ENCODE data around the gene SPON1. TPM values are rescaled to one million over a fixed set of nuclear protein-coding genes. Genes with fewer than 3 reads are reported as not detected.

SPON1 gene
- total and polyA plus RNA-seq, 2 donors: 1.6 to 3.6 TPM

GRCh38 chr11:14202251-14203196 lies 240.0 kb downstream of the SPON1 start:
- WGBS: 89% methylated on average over 15 of the region's 15 CpGs
- no peak for DNase-seq (ENCODE audit: low read depth in 6 of 9, low spot score in 9 of 9)
- no peaks in the 10 kb centered on the region for H3K36me3 ChIP-seq (ENCODE audit: control insufficient read depth in 2 of 2, insufficient read depth in 2 of 2, low read length in 1 of 2)
- H3K27me3 ChIP-seq (ENCODE audit: control insufficient read depth in 2 of 2, insufficient read depth in 1 of 2, low read length in 1 of 2): no peaks in the 10 kb centered on the region
- no peaks in the 10 kb centered on the region for H3K9me3 ChIP-seq (ENCODE audit: control insufficient read depth in 2 of 2, insufficient read depth in 1 of 2, low read length in 1 of 2)
- H3K27ac ChIP-seq (ENCODE audit: low read depth in 1 of 2, low read length in 1 of 2): no peak overlapping the region
- H3K4me3 ChIP-seq (ENCODE audit: low read length in 2 of 2): no peak overlapping the region
- H3K4me1 ChIP-seq (ENCODE audit: control insufficient read depth in 2 of 2, insufficient read depth in 2 of 2, low read length in 2 of 2): no peaks in the 10 kb centered on the region

DNA sequence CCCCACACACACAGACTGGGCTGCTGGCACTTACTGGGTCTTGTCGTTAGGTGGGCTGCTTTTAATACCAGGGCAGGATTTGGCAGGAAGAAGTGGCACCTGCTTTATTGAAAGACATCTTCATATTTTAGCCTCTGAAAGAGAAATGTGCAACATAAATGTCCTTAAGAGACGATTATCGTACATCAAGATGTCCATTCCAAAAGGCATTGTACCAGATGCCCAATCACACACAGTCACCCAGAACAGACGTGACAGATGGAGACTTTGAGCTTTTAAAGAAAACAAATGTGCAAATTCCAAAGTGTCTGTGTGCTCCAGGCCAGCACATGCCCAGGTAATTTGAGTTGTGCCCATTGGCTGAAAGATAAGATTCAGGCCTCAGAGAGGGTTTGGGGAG lies 240.8 kb downstream of the SPON1 start:
- Histone ChIP-seq H3K27ac (ENCODE audit: low read depth in 1 of 2, low read length in 1 of 2) (no peak overlapping the region), H3K9me3 (ENCODE audit: control insufficient read depth in 2 of 2, insufficient read depth in 1 of 2, low read length in 1 of 2) (no peaks in the 10 kb centered on the region), H3K36me3 (ENCODE audit: control insufficient read depth in 2 of 2, insufficient read depth in 2 of 2, low read length in 1 of 2) (no peaks in the 10 kb centered on the region), H3K4me3 (ENCODE audit: low read length in 2 of 2) (no peak overlapping the region), H3K4me1 (ENCODE audit: control insufficient read depth in 2 of 2, insufficient read depth in 2 of 2, low read length in 2 of 2) (no peaks in the 10 kb centered on the region), H3K27me3 (ENCODE audit: control insufficient read depth in 2 of 2, insufficient read depth in 1 of 2, low read length in 1 of 2) (no peaks in the 10 kb centered on the region)
- no peak for DNase-seq (ENCODE audit: low read depth in 6 of 9, low spot score in 9 of 9)
- 94% methylated on average over 4 of the region's 4 CpGs for WGBS

- DNase-seq (ENCODE audit: low read depth in 6 of 9, low spot score in 9 of 9): no peak
- Histone ChIP-seq H3K9me3 (ENCODE audit: control insufficient read depth in 2 of 2, insufficient read depth in 1 of 2, low read length in 1 of 2) (no peaks in the 10 kb centered on the region), H3K27ac (ENCODE audit: low read depth in 1 of 2, low read length in 1 of 2) (no peak overlapping the region)
Measured at GRCh38 chr11:14212986-14213385, 250.5 kb downstream of the SPON1 start.

GRCh38 chr11:14218728-14219127 lies 256.2 kb downstream of the SPON1 start:
- H3K4me3 ChIP-seq (ENCODE audit: low read length in 2 of 2): no peak overlapping the region
- H3K36me3 ChIP-seq (ENCODE audit: control insufficient read depth in 2 of 2, insufficient read depth in 2 of 2, low read length in 1 of 2): no peaks in the 10 kb centered on the region
- no peaks in the 10 kb centered on the region for H3K27me3 ChIP-seq (ENCODE audit: control insufficient read depth in 2 of 2, insufficient read depth in 1 of 2, low read length in 1 of 2)
- no peaks in the 10 kb centered on the region for H3K4me1 ChIP-seq (ENCODE audit: control insufficient read depth in 2 of 2, insufficient read depth in 2 of 2, low read length in 2 of 2)
- no peak overlapping the region for H3K27ac ChIP-seq (ENCODE audit: low read depth in 1 of 2, low read length in 1 of 2)
- no peaks in the 10 kb centered on the region for H3K9me3 ChIP-seq (ENCODE audit: control insufficient read depth in 2 of 2, insufficient read depth in 1 of 2, low read length in 1 of 2)
- WGBS: 95% methylated on average over 3 of the region's 3 CpGs
- no peak for DNase-seq (ENCODE audit: low read depth in 6 of 9, low spot score in 9 of 9)

More at GRCh38 chr11:14212986-14213385, 250.5 kb downstream of the SPON1 start:
- no peak overlapping the region for H3K4me3 ChIP-seq (ENCODE audit: low read length in 2 of 2)
- no peaks in the 10 kb centered on the region for H3K36me3 ChIP-seq (ENCODE audit: control insufficient read depth in 2 of 2, insufficient read depth in 2 of 2, low read length in 1 of 2)
- H3K27me3 ChIP-seq (ENCODE audit: control insufficient read depth in 2 of 2, insufficient read depth in 1 of 2, low read length in 1 of 2): no peaks in the 10 kb centered on the region
- H3K4me1 ChIP-seq (ENCODE audit: control insufficient read depth in 2 of 2, insufficient read depth in 2 of 2, low read length in 2 of 2): no peaks in the 10 kb centered on the region

DNA sequence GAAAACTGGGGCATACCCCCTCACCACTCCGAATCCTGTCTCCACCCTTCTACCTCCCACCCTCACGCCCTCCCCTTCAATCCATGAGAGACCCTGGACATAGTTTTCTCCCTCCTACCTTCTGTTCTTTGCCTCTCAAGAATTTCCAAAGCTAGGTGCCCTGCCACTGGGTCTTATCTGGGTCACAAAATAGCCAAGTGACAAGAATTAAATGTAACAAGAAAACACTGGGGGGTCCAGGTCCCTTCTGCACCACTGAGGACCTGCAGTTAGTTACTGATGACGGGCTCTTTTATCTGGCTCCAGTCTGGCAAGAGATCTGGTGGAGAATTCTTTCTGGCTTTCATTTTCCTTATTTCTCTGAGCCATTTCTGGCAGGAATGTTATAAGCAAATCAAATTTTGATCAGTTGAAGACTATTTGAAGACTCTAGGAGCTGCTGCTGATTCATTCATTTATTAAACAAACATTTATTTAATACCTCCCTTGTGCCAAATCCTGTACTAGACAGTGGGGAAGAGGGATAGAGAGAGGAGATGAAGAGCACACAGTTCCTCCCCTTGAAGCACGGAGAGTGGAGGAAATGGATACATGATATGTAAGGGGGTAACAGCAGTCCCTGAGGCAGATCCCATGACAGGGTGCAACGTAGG lies 261.2 kb downstream of the SPON1 start:
- no peak for DNase-seq (ENCODE audit: low read depth in 6 of 9, low spot score in 9 of 9)
- no peak overlapping the region for H3K27ac ChIP-seq (ENCODE audit: low read depth in 1 of 2, low read length in 1 of 2)
- no peak overlapping the region for H3K4me3 ChIP-seq (ENCODE audit: low read length in 2 of 2)
- no peaks in the 10 kb centered on the region for H3K36me3 ChIP-seq (ENCODE audit: control insufficient read depth in 2 of 2, insufficient read depth in 2 of 2, low read length in 1 of 2)
- no peaks in the 10 kb centered on the region for H3K4me1 ChIP-seq (ENCODE audit: control insufficient read depth in 2 of 2, insufficient read depth in 2 of 2, low read length in 2 of 2)
- H3K9me3 ChIP-seq (ENCODE audit: control insufficient read depth in 2 of 2, insufficient read depth in 1 of 2, low read length in 1 of 2): peaks cover 0 to 2% of the 10 kb centered on the region in 2 donors
- H3K27me3 ChIP-seq (ENCODE audit: control insufficient read depth in 2 of 2, insufficient read depth in 1 of 2, low read length in 1 of 2): no peaks in the 10 kb centered on the region
- WGBS: 96% methylated on average over 5 of the region's 5 CpGs

DNA sequence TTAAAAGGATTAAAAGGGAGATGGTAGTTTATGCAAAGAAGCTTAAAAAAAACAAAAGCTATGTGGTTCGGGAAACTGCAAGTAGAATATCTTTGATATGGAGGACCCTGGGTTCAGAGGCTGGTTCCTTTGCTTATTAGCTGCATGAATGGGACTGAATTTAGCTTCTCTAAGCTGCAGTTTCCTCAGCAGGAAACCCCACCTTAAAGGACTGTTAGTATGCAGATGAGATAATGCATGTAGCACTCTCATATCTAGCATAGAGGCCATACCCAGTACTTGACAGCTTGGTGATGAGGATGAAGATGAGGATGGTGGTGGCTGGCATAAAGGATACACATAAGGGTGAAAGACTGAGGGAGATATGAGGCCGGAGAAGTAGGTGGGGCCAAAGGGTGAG lies 261.9 kb downstream of the SPON1 start:
- 71% methylated on average over 2 of the region's 2 CpGs for WGBS
- DNase-seq (ENCODE audit: low read depth in 6 of 9, low spot score in 9 of 9): no peak
- H3K27me3 ChIP-seq (ENCODE audit: control insufficient read depth in 2 of 2, insufficient read depth in 1 of 2, low read length in 1 of 2): no peaks in the 10 kb centered on the region
- peaks cover 0 to 2% of the 10 kb centered on the region in 2 donors for H3K9me3 ChIP-seq (ENCODE audit: control insufficient read depth in 2 of 2, insufficient read depth in 1 of 2, low read length in 1 of 2)
- H3K4me1 ChIP-seq (ENCODE audit: control insufficient read depth in 2 of 2, insufficient read depth in 2 of 2, low read length in 2 of 2): no peaks in the 10 kb centered on the region
- no peaks in the 10 kb centered on the region for H3K36me3 ChIP-seq (ENCODE audit: control insufficient read depth in 2 of 2, insufficient read depth in 2 of 2, low read length in 1 of 2)
- H3K27ac ChIP-seq (ENCODE audit: low read depth in 1 of 2, low read length in 1 of 2): no peak overlapping the region
- H3K4me3 ChIP-seq (ENCODE audit: low read length in 2 of 2): no peak overlapping the region

- no peak overlapping the region for H3K27ac ChIP-seq (ENCODE audit: low read depth in 1 of 2, low read length in 1 of 2)
- 98% methylated on average over 4 of the region's 4 CpGs for WGBS
- H3K36me3 ChIP-seq (ENCODE audit: control insufficient read depth in 2 of 2, insufficient read depth in 2 of 2, low read length in 1 of 2): no peaks in the 10 kb centered on the region
- no peak overlapping the region for H3K4me3 ChIP-seq (ENCODE audit: low read length in 2 of 2)
- no peaks in the 10 kb centered on the region for H3K4me1 ChIP-seq (ENCODE audit: control insufficient read depth in 2 of 2, insufficient read depth in 2 of 2, low read length in 2 of 2)
- H3K27me3 ChIP-seq (ENCODE audit: control insufficient read depth in 2 of 2, insufficient read depth in 1 of 2, low read length in 1 of 2): peaks cover 0 to 2% of the 10 kb centered on the region in 2 donors
- peaks cover 0 to 2% of the 10 kb centered on the region in 2 donors for H3K9me3 ChIP-seq (ENCODE audit: control insufficient read depth in 2 of 2, insufficient read depth in 1 of 2, low read length in 1 of 2)
- no peak for DNase-seq (ENCODE audit: low read depth in 6 of 9, low spot score in 9 of 9)
Measured at GRCh38 chr11:14225666-14226065, 263.1 kb downstream of the SPON1 start.

DNA sequence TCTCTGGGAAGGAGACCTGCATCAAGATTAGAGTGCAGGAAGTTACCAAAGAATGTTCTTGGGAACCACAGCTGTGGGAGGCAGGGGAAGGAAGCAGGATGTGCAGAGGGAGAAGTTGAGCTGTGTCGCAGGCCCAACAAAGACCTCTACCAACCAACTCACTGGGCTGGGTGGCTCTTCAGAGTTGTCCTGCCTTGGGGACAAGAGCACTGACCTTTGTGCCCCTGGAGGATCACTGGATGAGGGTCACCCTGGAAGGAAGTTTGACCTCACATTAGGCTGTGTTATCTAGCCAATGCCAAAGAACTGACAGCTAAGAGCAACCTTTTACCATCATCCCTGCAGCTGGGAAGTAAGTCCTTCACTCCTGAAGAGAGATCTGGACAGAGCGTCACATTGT lies 265.8 kb downstream of the SPON1 start:
- Histone ChIP-seq H3K4me3 (ENCODE audit: low read length in 2 of 2) (no peak overlapping the region), H3K27ac (ENCODE audit: low read depth in 1 of 2, low read length in 1 of 2) (no peak overlapping the region), H3K9me3 (ENCODE audit: control insufficient read depth in 2 of 2, insufficient read depth in 1 of 2, low read length in 1 of 2) (peaks cover 0 to 2% of the 10 kb centered on the region in 2 donors), H3K27me3 (ENCODE audit: control insufficient read depth in 2 of 2, insufficient read depth in 1 of 2, low read length in 1 of 2) (peaks cover 0 to 2% of the 10 kb centered on the region in 2 donors), H3K36me3 (ENCODE audit: control insufficient read depth in 2 of 2, insufficient read depth in 2 of 2, low read length in 1 of 2) (no peaks in the 10 kb centered on the region), H3K4me1 (ENCODE audit: control insufficient read depth in 2 of 2, insufficient read depth in 2 of 2, low read length in 2 of 2) (no peaks in the 10 kb centered on the region)
- DNase-seq (ENCODE audit: low read depth in 6 of 9, low spot score in 9 of 9): no peak
- WGBS: 62% methylated on average over 2 of the region's 2 CpGs

DNA sequence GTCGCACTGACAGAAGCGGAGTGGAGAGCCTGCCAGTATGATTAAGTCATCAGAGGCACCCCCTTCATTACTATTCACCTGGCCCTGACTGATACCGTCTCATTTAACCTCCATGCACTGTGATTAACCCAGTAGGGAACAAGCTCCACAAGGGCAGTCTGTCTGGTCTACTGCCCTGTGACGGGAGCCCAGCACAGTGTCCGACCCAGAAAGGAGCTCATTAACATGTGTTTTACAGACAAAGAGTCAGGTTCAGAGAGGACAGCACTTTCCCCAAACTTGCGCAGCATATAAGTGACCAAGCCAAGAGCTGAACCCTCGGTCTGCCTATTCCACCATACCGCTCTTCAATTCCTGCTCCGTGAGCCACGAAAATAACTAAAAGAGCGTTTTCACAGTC lies 266.9 kb downstream of the SPON1 start:
- no peak overlapping the region for H3K27ac ChIP-seq (ENCODE audit: low read depth in 1 of 2, low read length in 1 of 2)
- 94% methylated on average over 11 of the region's 11 CpGs for WGBS
- H3K9me3 ChIP-seq (ENCODE audit: control insufficient read depth in 2 of 2, insufficient read depth in 1 of 2, low read length in 1 of 2): peaks cover 0 to 2% of the 10 kb centered on the region in 2 donors
- no peak for DNase-seq (ENCODE audit: low read depth in 6 of 9, low spot score in 9 of 9)
- no peaks in the 10 kb centered on the region for H3K4me1 ChIP-seq (ENCODE audit: control insufficient read depth in 2 of 2, insufficient read depth in 2 of 2, low read length in 2 of 2)
- no peak overlapping the region for H3K4me3 ChIP-seq (ENCODE audit: low read length in 2 of 2)
- H3K36me3 ChIP-seq (ENCODE audit: control insufficient read depth in 2 of 2, insufficient read depth in 2 of 2, low read length in 1 of 2): no peaks in the 10 kb centered on the region
- peaks cover 0 to 2% of the 10 kb centered on the region in 2 donors for H3K27me3 ChIP-seq (ENCODE audit: control insufficient read depth in 2 of 2, insufficient read depth in 1 of 2, low read length in 1 of 2)

Data from thymus (tissue), 11 donors.